Measurements from ENCODE around the gene ADCY5. TPM values are rescaled to one million over a fixed set of nuclear protein-coding genes. Genes with fewer than 3 reads are reported as not detected.

ADCY5 gene
- total RNA-seq, 1 donor, result under 0.01 TPM

DNA sequence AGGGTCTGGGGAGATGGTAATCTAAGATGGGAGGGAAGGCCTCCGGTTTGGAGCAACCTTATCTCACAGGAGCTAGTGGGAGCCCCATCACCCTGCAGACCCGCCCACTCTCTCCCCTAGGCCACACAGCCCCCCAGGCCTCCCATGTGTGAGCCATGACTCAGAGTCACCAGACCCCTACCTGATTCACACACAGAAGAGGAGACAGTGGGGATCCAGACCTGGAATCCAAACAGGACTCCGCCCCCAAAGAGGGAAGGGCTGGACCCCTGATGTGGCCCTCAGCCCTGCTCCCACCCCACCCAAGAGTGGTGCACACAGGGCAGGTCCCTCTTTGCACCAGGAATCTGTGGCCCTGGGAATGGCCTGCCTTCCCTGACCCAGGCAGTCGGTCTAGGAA lies 97.4 kb downstream of the ADCY5 start:
- DNase-seq (ENCODE audit: low read depth), result no peak
- TF ChIP-seq, protein P1, sequence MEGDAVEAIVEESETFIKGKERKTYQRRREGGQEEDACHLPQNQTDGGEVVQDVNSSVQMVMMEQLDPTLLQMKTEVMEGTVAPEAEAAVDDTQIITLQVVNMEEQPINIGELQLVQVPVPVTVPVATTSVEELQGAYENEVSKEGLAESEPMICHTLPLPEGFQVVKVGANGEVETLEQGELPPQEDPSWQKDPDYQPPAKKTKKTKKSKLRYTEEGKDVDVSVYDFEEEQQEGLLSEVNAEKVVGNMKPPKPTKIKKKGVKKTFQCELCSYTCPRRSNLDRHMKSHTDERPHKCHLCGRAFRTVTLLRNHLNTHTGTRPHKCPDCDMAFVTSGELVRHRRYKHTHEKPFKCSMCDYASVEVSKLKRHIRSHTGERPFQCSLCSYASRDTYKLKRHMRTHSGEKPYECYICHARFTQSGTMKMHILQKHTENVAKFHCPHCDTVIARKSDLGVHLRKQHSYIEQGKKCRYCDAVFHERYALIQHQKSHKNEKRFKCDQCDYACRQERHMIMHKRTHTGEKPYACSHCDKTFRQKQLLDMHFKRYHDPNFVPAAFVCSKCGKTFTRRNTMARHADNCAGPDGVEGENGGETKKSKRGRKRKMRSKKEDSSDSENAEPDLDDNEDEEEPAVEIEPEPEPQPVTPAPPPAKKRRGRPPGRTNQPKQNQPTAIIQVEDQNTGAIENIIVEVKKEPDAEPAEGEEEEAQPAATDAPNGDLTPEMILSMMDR (IDR thresholded peaks at IDR 0.05; ENCODE audit: insufficient read depth, low read length), result no peak
- no peak overlapping the region for H3K4me3 ChIP-seq (ENCODE audit: low read depth, low read length)

DNA sequence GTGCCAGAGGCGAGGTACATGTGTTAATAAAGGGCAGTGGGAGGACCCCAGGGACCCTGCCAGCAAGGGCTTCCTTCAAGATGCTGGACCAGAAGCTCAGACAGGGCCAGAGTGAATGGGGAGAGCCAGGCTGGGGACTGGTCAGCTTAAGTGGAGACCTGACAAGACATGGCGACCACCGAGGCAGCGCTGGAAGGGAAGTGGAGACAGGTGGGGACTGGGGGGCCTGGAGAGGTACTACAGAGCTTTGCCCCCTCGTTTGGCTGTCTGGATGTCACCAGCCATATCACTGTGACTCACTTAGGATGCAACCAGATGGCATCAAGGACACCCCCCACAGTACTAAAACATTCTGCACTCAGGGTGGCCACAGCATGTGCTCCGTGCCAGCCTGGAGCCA lies 97.9 kb downstream of the ADCY5 start:
- no peak overlapping the region for H3K4me3 ChIP-seq (ENCODE audit: low read depth, low read length)
- DNase-seq (ENCODE audit: low read depth), result no peak
- TF ChIP-seq, protein P1 (IDR thresholded peaks at IDR 0.05; ENCODE audit: insufficient read depth, low read length), result no peak

DNA sequence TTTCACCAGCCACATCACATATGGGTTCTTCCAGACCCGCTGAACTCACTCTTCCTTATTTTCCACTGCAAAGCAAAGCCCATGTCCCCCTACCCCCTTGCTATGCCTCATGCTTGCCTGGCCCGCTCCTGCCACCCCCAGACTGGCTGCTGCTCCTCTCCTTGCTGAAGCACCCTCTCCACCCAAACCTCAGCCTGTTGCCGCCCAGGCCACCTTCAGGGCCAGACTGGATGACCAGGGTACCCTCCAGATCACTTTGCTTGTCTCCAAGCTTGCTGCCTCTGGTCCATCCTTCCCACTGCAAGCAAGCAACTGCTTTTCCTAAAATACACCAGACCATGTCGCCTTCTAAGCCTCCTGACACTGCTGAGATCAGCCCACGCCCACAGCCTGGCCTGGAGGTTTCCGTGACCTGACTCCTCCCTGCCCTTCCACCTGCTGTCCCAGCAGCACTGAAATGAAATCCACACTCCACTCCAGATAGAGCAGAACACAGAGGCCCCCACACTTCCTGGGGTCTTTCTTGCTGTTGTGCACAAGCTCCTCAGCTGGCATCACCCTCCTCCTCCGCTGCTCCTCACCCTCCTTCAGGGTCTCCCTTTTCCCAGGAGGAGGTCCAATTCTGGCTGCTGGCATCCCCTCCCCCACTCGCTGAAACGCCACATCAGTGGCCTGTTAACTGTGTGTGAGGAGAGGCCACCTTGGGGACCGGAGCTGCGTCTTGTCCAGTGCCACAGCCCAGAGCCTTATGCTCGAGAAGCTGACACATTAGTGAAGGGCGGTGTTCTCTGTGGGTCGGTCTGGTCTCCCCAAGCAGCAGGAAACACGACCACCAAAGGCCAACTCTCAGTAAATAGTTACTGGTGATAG lies 99.1 kb downstream of the ADCY5 start:
- DNase-seq (ENCODE audit: low read depth), result no peak
- TF ChIP-seq, protein P1 (IDR thresholded peaks at IDR 0.05; ENCODE audit: insufficient read depth, low read length), result no peak
- H3K4me3 ChIP-seq (ENCODE audit: low read depth, low read length), result no peak overlapping the region

DNA sequence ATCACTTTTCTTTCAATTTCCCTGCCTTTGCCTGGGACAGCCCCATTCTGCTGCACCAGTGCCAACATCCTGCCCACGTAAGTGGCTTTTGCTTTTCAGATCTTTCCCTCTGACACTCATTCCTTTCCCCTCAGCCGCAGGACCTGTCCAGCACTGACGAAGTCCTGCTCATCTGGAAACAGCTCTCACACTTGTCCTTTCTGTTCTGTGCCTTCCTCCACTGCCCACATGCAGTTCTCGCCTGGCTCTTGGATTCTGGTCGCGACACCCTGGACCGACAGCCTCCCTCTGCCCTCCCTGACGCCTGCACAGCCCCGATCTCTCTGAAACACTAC lies 99.7 kb downstream of the ADCY5 start:
- DNase-seq (ENCODE audit: low read depth), result no peak

DNA sequence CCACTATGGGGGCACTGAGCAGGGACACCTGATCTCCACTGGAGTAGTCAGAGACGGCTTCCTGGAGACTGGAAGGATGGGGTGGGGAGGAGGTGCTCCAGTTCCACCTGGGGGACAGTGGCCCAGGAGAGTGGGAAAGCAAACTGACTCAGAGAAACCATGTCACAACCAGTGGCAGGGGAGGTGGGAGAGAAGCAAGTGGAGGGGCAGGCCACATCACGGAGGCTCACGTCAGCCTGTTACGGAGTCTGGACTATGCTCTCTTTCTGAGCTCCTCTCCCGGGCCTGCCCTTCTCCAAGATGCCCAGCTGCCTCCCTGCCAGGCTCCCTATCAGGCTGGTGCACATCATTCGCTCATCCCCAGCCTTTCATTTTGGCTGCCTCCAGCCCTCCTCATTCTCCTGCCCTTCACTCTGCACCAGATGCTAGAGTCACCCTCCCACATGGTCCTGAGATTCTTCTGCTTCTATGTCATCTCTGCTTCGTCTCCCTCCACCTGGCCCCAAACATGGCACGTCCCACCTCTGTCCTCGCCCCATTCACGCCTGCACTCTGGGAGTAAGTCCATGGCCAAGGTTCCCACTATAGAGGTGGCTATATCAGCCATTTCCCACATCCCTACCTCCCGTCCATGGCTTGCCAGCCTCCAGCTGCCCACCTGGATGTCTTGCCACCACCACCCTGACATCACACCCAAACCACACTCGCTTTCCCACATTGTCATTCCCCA lies 100.3 kb downstream of the ADCY5 start:
- DNase-seq (ENCODE audit: low read depth), result no peak
- no peak overlapping the region for H3K4me3 ChIP-seq (ENCODE audit: low read depth, low read length)
- TF ChIP-seq, protein P1 (IDR thresholded peaks at IDR 0.05; ENCODE audit: insufficient read depth, low read length), result no peak

More for the DNA sequence above, 99.7 kb downstream of the ADCY5 start:
- TF ChIP-seq, protein P1 (IDR thresholded peaks at IDR 0.05; ENCODE audit: insufficient read depth, low read length), result no peak
- no peak overlapping the region for H3K4me3 ChIP-seq (ENCODE audit: low read depth, low read length)

DNA sequence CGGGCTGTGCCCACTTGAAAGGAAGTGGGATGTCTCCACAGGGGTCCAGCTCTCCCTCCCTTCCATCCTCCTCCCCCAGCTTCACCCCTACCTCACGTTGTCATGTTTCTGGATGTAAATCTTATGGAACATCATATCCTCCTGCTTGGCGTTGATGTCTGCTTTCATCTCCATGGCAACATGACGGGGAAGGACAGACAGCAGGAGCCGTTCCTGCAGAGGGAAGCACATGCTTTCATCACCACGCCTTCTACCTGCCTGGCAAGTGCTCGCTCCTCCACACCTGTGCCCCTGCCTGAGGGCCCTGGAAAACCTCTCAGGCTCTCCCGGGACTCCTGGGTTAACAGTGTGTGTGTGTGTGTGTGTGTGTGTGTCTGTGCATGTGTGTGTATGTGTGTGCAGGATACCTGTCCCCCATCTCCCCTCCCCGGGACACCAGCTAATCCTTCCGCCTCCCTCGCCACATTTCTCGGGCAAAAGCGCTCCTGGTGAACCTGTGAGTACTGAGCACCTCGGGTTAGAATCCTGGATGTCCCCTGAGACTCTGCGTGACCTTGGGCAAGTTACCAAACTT lies 101.1 kb downstream of the ADCY5 start:
- no peak for DNase-seq (ENCODE audit: low read depth)
- TF ChIP-seq, protein P1 (IDR thresholded peaks at IDR 0.05; ENCODE audit: insufficient read depth, low read length), result no peak
- H3K4me3 ChIP-seq (ENCODE audit: low read depth, low read length), result no peak overlapping the region

Data from fibroblast of the aortic adventitia (primary cell).